Measurements from ENCODE around the gene LPCAT4. TPM values are rescaled to one million over a fixed set of nuclear protein-coding genes. Genes with fewer than 3 reads are reported as not detected.
"Not testable (repeated sequence)": the region's sequence is repeated elsewhere in the genome, so short reads cannot be mapped to it uniquely, and the experiment has no call there.

Gene LPCAT4
- total and polyA plus RNA-seq, 2 experiments from 2014 or later = 162 to 172 TPM

DNA sequence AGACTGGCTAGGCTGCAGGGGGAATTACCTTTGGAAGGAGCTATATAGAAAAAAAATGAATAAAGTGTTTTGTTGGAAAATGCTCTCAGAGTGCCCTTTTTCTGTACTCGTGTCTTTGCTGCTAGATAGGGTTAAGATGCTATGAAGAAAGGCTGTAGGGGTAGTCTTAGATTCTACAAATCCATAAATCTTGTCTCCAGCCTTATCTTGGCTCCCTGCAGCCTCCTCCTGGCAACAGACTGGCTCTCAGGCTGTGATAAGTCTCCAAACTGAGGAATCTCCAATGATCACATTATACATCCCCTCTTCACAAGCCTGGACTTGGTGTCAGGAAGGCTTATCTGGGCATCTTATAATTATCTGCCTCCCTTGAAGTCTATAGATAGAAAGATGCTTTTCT is 9.3 kb downstream of the LPCAT4 start:
- no peaks in the 10 kb centered on the region for H3K9me3 ChIP-seq (ENCODE audit: low read depth)
- peaks cover 26% of the 10 kb centered on the region for H3K36me3 ChIP-seq
- no peaks in the 10 kb centered on the region for H3K27me3 ChIP-seq
- TF ChIP-seq, protein P1, sequence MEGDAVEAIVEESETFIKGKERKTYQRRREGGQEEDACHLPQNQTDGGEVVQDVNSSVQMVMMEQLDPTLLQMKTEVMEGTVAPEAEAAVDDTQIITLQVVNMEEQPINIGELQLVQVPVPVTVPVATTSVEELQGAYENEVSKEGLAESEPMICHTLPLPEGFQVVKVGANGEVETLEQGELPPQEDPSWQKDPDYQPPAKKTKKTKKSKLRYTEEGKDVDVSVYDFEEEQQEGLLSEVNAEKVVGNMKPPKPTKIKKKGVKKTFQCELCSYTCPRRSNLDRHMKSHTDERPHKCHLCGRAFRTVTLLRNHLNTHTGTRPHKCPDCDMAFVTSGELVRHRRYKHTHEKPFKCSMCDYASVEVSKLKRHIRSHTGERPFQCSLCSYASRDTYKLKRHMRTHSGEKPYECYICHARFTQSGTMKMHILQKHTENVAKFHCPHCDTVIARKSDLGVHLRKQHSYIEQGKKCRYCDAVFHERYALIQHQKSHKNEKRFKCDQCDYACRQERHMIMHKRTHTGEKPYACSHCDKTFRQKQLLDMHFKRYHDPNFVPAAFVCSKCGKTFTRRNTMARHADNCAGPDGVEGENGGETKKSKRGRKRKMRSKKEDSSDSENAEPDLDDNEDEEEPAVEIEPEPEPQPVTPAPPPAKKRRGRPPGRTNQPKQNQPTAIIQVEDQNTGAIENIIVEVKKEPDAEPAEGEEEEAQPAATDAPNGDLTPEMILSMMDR (IDR thresholded peaks at IDR 0.05; ENCODE audit: low read depth, low read length) = no peak
- H3K4me1 ChIP-seq (ENCODE audit: low read depth) = peaks cover 6% of the 10 kb centered on the region
- no peak for DNase-seq (ENCODE audit: low read depth in 1 of 2, low spot score in 1 of 2)
- no peak overlapping the region for H3K4me3 ChIP-seq
- no peak overlapping the region for H3K27ac ChIP-seq

DNA sequence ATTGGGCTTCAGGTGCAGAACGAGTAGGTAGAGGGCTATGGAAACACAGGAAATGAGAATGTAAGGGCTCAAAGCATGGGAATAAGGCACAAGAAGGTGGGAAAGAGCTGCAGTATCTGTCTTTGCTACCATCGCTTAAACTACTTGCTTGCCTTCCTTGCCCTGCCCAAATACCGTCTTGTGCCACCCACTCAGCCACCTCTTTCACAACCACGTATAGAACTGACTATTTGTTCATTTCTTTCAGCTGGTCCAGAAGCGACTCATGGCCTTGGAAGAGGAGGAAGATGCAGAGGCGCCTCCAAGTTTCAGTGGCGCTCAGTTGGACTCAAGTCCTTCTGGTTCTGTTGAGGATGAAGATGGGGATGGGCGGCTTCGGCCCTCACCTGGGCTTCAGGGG is 11.8 kb downstream of the LPCAT4 start:
- Histone ChIP-seq H3K27me3 (no peaks in the 10 kb centered on the region), H3K36me3 (peaks cover 15% of the 10 kb centered on the region), H3K27ac (no peak overlapping the region), H3K4me1 (ENCODE audit: low read depth) (peaks cover 6% of the 10 kb centered on the region), H3K4me3 (no peak overlapping the region), H3K9me3 (ENCODE audit: low read depth) (no peaks in the 10 kb centered on the region)
- TF ChIP-seq, protein P1 (IDR thresholded peaks at IDR 0.05; ENCODE audit: low read depth, low read length) = no peak
- no peak for DNase-seq (ENCODE audit: low read depth in 1 of 2, low spot score in 1 of 2)

DNA sequence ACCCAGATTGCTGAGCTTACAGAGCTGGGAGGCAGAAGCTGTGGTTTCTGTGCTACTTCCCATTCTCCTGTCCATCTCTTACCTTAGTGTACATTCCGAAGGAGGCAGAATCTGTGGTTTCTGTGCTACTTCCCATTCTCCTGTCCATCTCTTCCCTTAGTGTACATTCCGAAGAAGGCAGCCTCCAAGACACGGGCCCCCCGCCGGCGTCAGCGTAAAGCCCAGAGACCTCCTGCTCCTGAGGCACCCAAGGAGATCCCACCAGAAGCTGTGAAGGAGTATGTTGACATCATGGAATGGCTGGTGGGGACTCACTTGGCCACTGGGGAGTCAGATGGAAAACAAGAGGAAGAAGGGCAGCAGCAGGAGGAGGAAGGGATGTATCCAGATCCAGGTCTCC is 12.7 kb downstream of the LPCAT4 start:
- Histone ChIP-seq H3K9me3 (ENCODE audit: low read depth) (no peaks in the 10 kb centered on the region), H3K4me1 (ENCODE audit: low read depth) (peaks cover 15% of the 10 kb centered on the region), H3K27me3 (no peaks in the 10 kb centered on the region), H3K27ac (no peak overlapping the region), H3K36me3 (peaks cover 7% of the 10 kb centered on the region), H3K4me3 (no peak overlapping the region)
- TF ChIP-seq, protein P1 (IDR thresholded peaks at IDR 0.05; ENCODE audit: low read depth, low read length) = no peak
- DNase-seq (ENCODE audit: low read depth in 1 of 2, low spot score in 1 of 2) = no peak

GRCh38 chr15:34353627-34354026 is 13.4 kb downstream of the LPCAT4 start:
- Histone ChIP-seq H3K4me3 (no peak overlapping the region), H3K9me3 (ENCODE audit: low read depth) (no peaks in the 10 kb centered on the region), H3K36me3 (peaks cover 5% of the 10 kb centered on the region), H3K27ac (no peak overlapping the region), H3K27me3 (no peaks in the 10 kb centered on the region), H3K4me1 (ENCODE audit: low read depth) (peaks cover 21% of the 10 kb centered on the region)
- TF ChIP-seq, protein P1 (IDR thresholded peaks at IDR 0.05; ENCODE audit: low read depth, low read length) = no peak
- DNase-seq (ENCODE audit: low read depth in 1 of 2, low spot score in 1 of 2) = no peak

GRCh38 chr15:34352996-34353395 is 14.0 kb downstream of the LPCAT4 start:
- not testable (repeated sequence) for H3K27me3 ChIP-seq; DNase-seq (ENCODE audit: low read depth in 1 of 2, low spot score in 1 of 2)

DNA sequence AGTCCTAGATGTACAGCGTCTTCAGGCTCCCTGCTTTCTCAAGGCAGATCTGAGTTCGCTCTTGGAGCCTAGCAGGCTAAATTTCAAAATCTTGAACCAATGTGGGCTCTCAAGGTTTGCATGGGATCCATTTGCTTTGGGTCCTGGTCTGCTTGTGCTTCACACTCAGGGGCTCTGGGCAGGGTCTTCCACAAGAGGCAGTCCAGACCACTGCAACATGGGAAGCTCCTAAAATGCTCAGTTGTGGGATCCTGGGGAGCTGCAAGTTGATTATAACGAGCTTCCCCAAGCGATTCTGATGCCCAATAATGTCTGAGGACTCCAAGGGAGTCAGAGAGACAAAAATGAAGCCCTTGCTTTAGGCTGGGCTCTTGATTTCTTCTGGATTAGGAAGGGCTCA is 17.2 kb downstream of the LPCAT4 start:
- DNase-seq (ENCODE audit: low read depth in 1 of 2, low spot score in 1 of 2) = no peak
- TF ChIP-seq, protein P1 (IDR thresholded peaks at IDR 0.05; ENCODE audit: low read depth, low read length) = no peak
- Histone ChIP-seq H3K36me3 (no peaks in the 10 kb centered on the region), H3K4me3 (no peak overlapping the region), H3K9me3 (ENCODE audit: low read depth) (no peaks in the 10 kb centered on the region), H3K27ac (no peak overlapping the region), H3K4me1 (ENCODE audit: low read depth) (peaks cover 25% of the 10 kb centered on the region), H3K27me3 (no peaks in the 10 kb centered on the region)

More at GRCh38 chr15:34352996-34353395, 14.0 kb downstream of the LPCAT4 start:
- not testable (repeated sequence) for H3K36me3 ChIP-seq; H3K4me3 ChIP-seq; H3K9me3 ChIP-seq (ENCODE audit: low read depth); H3K27ac ChIP-seq
- H3K4me1 ChIP-seq (ENCODE audit: low read depth) = peaks cover 25% of the 10 kb centered on the region
